NCI-H2196 (cell line): Measurements from ENCODE around the gene JUND.

Experiments
- DNase-seq: peaks from one replicate; lab custom pipeline; 2025; ENCODE audit not compliant: unreplicated experiment; lab: John Stamatoyannopoulos, UW

The JUND gene

GRCh38 chr19:18291019-18291524 lies 9.7 kb upstream of the JUND start:
- no peak for DNase-seq

GRCh38 chr19:18290302-18291018 lies 9.0 kb upstream of the JUND start:
- DNase-seq = no peak

- no peak for DNase-seq
Measured at GRCh38 chr19:18289471-18290301, 8.3 kb upstream of the JUND start.

GRCh38 chr19:18287836-18288772 lies 6.7 kb upstream of the JUND start:
- no peak for DNase-seq

GRCh38 chr19:18286973-18287635 lies 5.7 kb upstream of the JUND start:
- no peak for DNase-seq

GRCh38 chr19:18284712-18285360 lies 3.4 kb upstream of the JUND start:
- no peak for DNase-seq

GRCh38 chr19:18283338-18283737 lies 1.9 kb upstream of the JUND start:
- DNase-seq = no peak

- no peak for DNase-seq
Measured at GRCh38 chr19:18282788-18283141, 1.3 kb upstream of the JUND start.

GRCh38 chr19:18282021-18282787 lies 782 bp upstream of the JUND start:
- DNase-seq = peak; percentile 62

- DNase-seq = peak; percentile 81
Measured at GRCh38 chr19:18280247-18281081, 958 bp downstream of the JUND start.

GRCh38 chr19:18279516-18280246 lies 1.7 kb downstream of the JUND start:
- DNase-seq = peak; percentile 95

GRCh38 chr19:18279266-18279515 lies 2.2 kb downstream of the JUND start:
- no peak for DNase-seq

GRCh38 chr19:18278521-18279265 lies 2.7 kb downstream of the JUND start:
- DNase-seq = no peak

- DNase-seq = peak; percentile 61
Measured at GRCh38 chr19:18274781-18275356, 6.6 kb downstream of the JUND start.

- no peak for DNase-seq
Measured at GRCh38 chr19:18274219-18274780, 7.1 kb downstream of the JUND start, which contains the start of gene IQCN. Gene IQCN (minus strand): TSS chr19:18274452. CDS start chr19:18269478, 4,974 bp downstream.

- DNase-seq = no peak
Measured at GRCh38 chr19:18273561-18274218, 7.7 kb downstream of the JUND start.
